Panc1 (cell line): ENCODE results near the gene APRT. TPM values are rescaled to one million over a fixed set of nuclear protein-coding genes. Genes with fewer than 3 reads are reported as not detected.

Source experiments
- ATAC-seq: fragments of 200-7000 bp; cut with Tn5 transposase; 2 replicates; pipeline ENCODE4 v1.9.1; 2020; ENCODE audit warnings: mild to moderate bottlenecking, moderate library complexity
- BruUV-seq: library from RNA; stranded (reverse); fragments of 400-500 nt; replicated peaks from 2 replicates; lab custom pipeline; 2021; lab: Mats Ljungman, UMichigan
- CTCF ChIA-PET: fragments of 300-600 bp; sonication (Branson Sonifier 250); formaldehyde crosslinking; loops from one replicate; lab custom pipeline; 2022; ENCODE audit warnings: antibody characterized with exemption; lab: Charles Lee
- POLR2A ChIA-PET: fragments of 300-600 bp; sonication (Branson Sonifier 250); formaldehyde crosslinking; loops from one replicate; lab custom pipeline; 2022; ENCODE audit warnings: antibody characterized with exemption; lab: Charles Lee
- DNase-seq: peaks from one replicate; pipeline ENCODE4 v3.0.0-alpha.2; 2010; ENCODE audit warnings: low read depth, low spot score
- H3K27ac ChIP-seq: 2 replicates; pipeline ENCODE4 v1.5.1; 2011; ENCODE audit warnings: mild to moderate bottlenecking, low read length, inconsistent platforms
- H3K27me3 ChIP-seq: fragments of 200-500 bp; sonication (Bioruptor generic); 2 replicates; pipeline ENCODE4 v1.6.0; 2014; ENCODE audit warnings: low read length, inconsistent platforms; ENCODE audit not compliant: control insufficient read depth, insufficient read depth
- H3K36me3 ChIP-seq: fragments of 200-500 bp; sonication (Bioruptor generic); 2 replicates; pipeline ENCODE4 v1.5.1; 2014; ENCODE audit warnings: inconsistent platforms, mild to moderate bottlenecking, low read length, moderate library complexity; ENCODE audit not compliant: control insufficient read depth, insufficient read depth
- H3K4me1 ChIP-seq: 2 replicates; pipeline ENCODE4 v1.5.1; 2011; ENCODE audit warnings: inconsistent platforms, mild to moderate bottlenecking, low read length, moderate library complexity; ENCODE audit not compliant: control insufficient read depth, insufficient read depth
- H3K4me3 ChIP-seq, 2 experiments: 2 replicates each; pipeline ENCODE4 v1.5.1; 2011 to 2012; ENCODE audit warnings: low read depth in 2 of 2, low read length in 2 of 2, mild to moderate bottlenecking in 2 of 2, inconsistent platforms in 1 of 2, moderate library complexity in 1 of 2
- H3K9me3 ChIP-seq: fragments of 200-500 bp; sonication (Bioruptor generic); 2 replicates; pipeline ENCODE4 v1.5.1; 2014; ENCODE audit warnings: low read depth, mild to moderate bottlenecking, inconsistent platforms, low read length, moderate library complexity; ENCODE audit not compliant: control insufficient read depth, insufficient read depth
- CTCF ChIP-seq: fragments of 450-650 bp; IDR thresholded peaks from 2 replicates; pipeline ENCODE4 v1.5.1; 2017; ENCODE audit warnings: mild to moderate bottlenecking
- POLR2AphosphoS5 ChIP-seq: IDR thresholded peaks from 2 replicates; pipeline ENCODE4 v1.6.1; 2012; ENCODE audit warnings: mild to moderate bottlenecking, low read depth, low read length, moderate library complexity
- SIN3A ChIP-seq: IDR thresholded peaks from 2 replicates; pipeline ENCODE4 v1.6.1; 2012; ENCODE audit warnings: low read depth, mild to moderate bottlenecking, low read length, moderate library complexity, borderline replicate concordance; ENCODE audit not compliant: insufficient read depth
- TCF7L2 ChIP-seq: IDR thresholded peaks from 2 replicates; pipeline ENCODE4 v1.6.1; 2011; ENCODE audit warnings: mild to moderate bottlenecking, low read depth, low read length, inconsistent platforms
- in situ Hi-C: cut with HindIII; loops from 2 replicates; pipeline ENCODE4 v1.10.0; 2016; ENCODE audit warnings: low sequenced_read_pairs, low pct_unique_long_range_greater_than_20kb
- intact Hi-C: fragments of 100-400 bp; cut with micrococcal nuclease; formaldehyde crosslinking; loops from one replicate; pipeline ENCODE4 v1.10.0; 2022; ENCODE audit not compliant: unreplicated experiment
- total RNA-seq: library from RNA; stranded (reverse); gene quantifications from one replicate; pipeline ENCODE4 v1.2.1, GENCODE V29; 2021; ENCODE audit not compliant: unreplicated experiment
- TF ChIP-seq, protein P1 (sequence below), 2 experiments: IDR thresholded peaks; 2 replicates each; pipeline ENCODE4 v1.6.1; 2011 to 2012; ENCODE audit warnings: low read depth in 2 of 2, control low read depth in 1 of 2, low read length in 1 of 2, mild to moderate bottlenecking in 1 of 2, moderate library complexity in 1 of 2; ENCODE audit not compliant: insufficient read depth in 1 of 2

The APRT gene
- total RNA-seq, 1 experiment from 2014 or later = 231 TPM

GRCh38 chr16:88807142-88807625, 4.5 kb downstream of the APRT start:
- Histone ChIP-seq H3K4me1 (peaks cover 21% of the 10 kb centered on the region), H3K27ac (peak overlapping the region; percentile 17; the same call in 1 of the 2 replicates), H3K36me3 (peaks cover 7% of the 10 kb centered on the region; the same call in 1 of the 2 replicates), H3K27me3 (no peaks in the 10 kb centered on the region), H3K4me3 (no peak overlapping the region), H3K9me3 (no peaks in the 10 kb centered on the region)
- TF ChIP-seq POLR2AphosphoS5 (no peak), TCF7L2 (no peak), SIN3A (no peak), CTCF (no peak)
- TF ChIP-seq, protein P1, sequence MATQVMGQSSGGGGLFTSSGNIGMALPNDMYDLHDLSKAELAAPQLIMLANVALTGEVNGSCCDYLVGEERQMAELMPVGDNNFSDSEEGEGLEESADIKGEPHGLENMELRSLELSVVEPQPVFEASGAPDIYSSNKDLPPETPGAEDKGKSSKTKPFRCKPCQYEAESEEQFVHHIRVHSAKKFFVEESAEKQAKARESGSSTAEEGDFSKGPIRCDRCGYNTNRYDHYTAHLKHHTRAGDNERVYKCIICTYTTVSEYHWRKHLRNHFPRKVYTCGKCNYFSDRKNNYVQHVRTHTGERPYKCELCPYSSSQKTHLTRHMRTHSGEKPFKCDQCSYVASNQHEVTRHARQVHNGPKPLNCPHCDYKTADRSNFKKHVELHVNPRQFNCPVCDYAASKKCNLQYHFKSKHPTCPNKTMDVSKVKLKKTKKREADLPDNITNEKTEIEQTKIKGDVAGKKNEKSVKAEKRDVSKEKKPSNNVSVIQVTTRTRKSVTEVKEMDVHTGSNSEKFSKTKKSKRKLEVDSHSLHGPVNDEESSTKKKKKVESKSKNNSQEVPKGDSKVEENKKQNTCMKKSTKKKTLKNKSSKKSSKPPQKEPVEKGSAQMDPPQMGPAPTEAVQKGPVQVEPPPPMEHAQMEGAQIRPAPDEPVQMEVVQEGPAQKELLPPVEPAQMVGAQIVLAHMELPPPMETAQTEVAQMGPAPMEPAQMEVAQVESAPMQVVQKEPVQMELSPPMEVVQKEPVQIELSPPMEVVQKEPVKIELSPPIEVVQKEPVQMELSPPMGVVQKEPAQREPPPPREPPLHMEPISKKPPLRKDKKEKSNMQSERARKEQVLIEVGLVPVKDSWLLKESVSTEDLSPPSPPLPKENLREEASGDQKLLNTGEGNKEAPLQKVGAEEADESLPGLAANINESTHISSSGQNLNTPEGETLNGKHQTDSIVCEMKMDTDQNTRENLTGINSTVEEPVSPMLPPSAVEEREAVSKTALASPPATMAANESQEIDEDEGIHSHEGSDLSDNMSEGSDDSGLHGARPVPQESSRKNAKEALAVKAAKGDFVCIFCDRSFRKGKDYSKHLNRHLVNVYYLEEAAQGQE (IDR thresholded peaks at IDR 0.05; ENCODE audit: insufficient read depth in 1 of 2, low read depth in 2 of 2, low read length in 1 of 2) = no peak
- no TSS peak for BruUV-seq
- CTCF ChIA-PET = no interaction called here
- ATAC-seq (no peak), DNase-seq (no peak)
- POLR2A ChIA-PET = no interaction called here
- intact Hi-C loops (no loop called here), in situ Hi-C loops (no loop called here)

- DNase-seq = no peak
- POLR2A ChIA-PET = interaction anchor here (0.6 kb wide), 1 partner anchor 58 kb away, joined by 3 read pairs; no protein-coding TSS in a partner anchor
Measured at GRCh38 chr16:88806491-88807111, 5.1 kb downstream of the APRT start.

More at GRCh38 chr16:88806491-88807111, 5.1 kb downstream of the APRT start:
- Histone ChIP-seq H3K36me3 (peaks cover 7% of the 10 kb centered on the region; the same call in 1 of the 2 replicates), H3K27me3 (no peaks in the 10 kb centered on the region), H3K9me3 (no peaks in the 10 kb centered on the region), H3K27ac (peak overlapping the region; percentile 17; the same call in 1 of the 2 replicates), H3K4me1 (peaks cover 21% of the 10 kb centered on the region), H3K4me3 (no peak overlapping the region)
- CTCF ChIA-PET = no interaction called here
- intact Hi-C loops = no loop called here
- ATAC-seq = no peak
- in situ Hi-C loops = no loop called here
- no TSS peak for BruUV-seq
- TF ChIP-seq SIN3A = no peak
- no peak for TF ChIP-seq TCF7L2
- no peak for TF ChIP-seq POLR2AphosphoS5
- TF ChIP-seq CTCF = no peak
- TF ChIP-seq, protein P1 (IDR thresholded peaks at IDR 0.05; ENCODE audit: insufficient read depth in 1 of 2, low read depth in 2 of 2, low read length in 1 of 2) = no peak
